ENCODE results near the gene PXN.

DNA sequence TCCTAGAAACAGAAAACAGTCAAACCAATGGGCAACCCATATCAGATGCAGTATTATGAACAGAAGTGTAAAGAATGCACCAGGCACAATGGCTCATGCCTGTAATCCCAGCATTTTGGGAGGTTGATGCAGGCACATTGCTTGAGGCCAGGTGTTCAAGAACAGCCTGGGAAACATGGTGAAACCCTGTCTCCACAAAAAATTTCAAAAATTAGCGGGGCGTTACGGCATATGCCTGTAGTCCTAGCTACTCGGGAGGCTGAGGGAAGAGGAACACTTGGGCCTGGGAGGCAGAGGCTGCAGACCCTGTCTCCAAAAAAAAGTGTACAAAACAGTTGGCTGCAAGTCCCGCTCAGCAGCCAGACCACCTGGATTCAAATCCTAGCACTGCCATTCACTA, 4.9 kb downstream of the PXN start:
- no peak for TF ChIP-seq EZH2 (IDR thresholded peaks at IDR 0.05; ENCODE audit: low read depth, unreplicated experiment)
- TF ChIP-seq JUNB (IDR thresholded peaks at IDR 0.05; ENCODE audit: unreplicated experiment): no peak
- TF ChIP-seq POLR2AphosphoS5 (IDR thresholded peaks at IDR 0.05; ENCODE audit: low read depth): no peak
- TF ChIP-seq, protein P1, sequence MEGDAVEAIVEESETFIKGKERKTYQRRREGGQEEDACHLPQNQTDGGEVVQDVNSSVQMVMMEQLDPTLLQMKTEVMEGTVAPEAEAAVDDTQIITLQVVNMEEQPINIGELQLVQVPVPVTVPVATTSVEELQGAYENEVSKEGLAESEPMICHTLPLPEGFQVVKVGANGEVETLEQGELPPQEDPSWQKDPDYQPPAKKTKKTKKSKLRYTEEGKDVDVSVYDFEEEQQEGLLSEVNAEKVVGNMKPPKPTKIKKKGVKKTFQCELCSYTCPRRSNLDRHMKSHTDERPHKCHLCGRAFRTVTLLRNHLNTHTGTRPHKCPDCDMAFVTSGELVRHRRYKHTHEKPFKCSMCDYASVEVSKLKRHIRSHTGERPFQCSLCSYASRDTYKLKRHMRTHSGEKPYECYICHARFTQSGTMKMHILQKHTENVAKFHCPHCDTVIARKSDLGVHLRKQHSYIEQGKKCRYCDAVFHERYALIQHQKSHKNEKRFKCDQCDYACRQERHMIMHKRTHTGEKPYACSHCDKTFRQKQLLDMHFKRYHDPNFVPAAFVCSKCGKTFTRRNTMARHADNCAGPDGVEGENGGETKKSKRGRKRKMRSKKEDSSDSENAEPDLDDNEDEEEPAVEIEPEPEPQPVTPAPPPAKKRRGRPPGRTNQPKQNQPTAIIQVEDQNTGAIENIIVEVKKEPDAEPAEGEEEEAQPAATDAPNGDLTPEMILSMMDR (conservative IDR thresholded peaks at IDR 0.05; ENCODE audit: low read depth in 2 of 2): no peak
- TF ChIP-seq, protein P2, sequence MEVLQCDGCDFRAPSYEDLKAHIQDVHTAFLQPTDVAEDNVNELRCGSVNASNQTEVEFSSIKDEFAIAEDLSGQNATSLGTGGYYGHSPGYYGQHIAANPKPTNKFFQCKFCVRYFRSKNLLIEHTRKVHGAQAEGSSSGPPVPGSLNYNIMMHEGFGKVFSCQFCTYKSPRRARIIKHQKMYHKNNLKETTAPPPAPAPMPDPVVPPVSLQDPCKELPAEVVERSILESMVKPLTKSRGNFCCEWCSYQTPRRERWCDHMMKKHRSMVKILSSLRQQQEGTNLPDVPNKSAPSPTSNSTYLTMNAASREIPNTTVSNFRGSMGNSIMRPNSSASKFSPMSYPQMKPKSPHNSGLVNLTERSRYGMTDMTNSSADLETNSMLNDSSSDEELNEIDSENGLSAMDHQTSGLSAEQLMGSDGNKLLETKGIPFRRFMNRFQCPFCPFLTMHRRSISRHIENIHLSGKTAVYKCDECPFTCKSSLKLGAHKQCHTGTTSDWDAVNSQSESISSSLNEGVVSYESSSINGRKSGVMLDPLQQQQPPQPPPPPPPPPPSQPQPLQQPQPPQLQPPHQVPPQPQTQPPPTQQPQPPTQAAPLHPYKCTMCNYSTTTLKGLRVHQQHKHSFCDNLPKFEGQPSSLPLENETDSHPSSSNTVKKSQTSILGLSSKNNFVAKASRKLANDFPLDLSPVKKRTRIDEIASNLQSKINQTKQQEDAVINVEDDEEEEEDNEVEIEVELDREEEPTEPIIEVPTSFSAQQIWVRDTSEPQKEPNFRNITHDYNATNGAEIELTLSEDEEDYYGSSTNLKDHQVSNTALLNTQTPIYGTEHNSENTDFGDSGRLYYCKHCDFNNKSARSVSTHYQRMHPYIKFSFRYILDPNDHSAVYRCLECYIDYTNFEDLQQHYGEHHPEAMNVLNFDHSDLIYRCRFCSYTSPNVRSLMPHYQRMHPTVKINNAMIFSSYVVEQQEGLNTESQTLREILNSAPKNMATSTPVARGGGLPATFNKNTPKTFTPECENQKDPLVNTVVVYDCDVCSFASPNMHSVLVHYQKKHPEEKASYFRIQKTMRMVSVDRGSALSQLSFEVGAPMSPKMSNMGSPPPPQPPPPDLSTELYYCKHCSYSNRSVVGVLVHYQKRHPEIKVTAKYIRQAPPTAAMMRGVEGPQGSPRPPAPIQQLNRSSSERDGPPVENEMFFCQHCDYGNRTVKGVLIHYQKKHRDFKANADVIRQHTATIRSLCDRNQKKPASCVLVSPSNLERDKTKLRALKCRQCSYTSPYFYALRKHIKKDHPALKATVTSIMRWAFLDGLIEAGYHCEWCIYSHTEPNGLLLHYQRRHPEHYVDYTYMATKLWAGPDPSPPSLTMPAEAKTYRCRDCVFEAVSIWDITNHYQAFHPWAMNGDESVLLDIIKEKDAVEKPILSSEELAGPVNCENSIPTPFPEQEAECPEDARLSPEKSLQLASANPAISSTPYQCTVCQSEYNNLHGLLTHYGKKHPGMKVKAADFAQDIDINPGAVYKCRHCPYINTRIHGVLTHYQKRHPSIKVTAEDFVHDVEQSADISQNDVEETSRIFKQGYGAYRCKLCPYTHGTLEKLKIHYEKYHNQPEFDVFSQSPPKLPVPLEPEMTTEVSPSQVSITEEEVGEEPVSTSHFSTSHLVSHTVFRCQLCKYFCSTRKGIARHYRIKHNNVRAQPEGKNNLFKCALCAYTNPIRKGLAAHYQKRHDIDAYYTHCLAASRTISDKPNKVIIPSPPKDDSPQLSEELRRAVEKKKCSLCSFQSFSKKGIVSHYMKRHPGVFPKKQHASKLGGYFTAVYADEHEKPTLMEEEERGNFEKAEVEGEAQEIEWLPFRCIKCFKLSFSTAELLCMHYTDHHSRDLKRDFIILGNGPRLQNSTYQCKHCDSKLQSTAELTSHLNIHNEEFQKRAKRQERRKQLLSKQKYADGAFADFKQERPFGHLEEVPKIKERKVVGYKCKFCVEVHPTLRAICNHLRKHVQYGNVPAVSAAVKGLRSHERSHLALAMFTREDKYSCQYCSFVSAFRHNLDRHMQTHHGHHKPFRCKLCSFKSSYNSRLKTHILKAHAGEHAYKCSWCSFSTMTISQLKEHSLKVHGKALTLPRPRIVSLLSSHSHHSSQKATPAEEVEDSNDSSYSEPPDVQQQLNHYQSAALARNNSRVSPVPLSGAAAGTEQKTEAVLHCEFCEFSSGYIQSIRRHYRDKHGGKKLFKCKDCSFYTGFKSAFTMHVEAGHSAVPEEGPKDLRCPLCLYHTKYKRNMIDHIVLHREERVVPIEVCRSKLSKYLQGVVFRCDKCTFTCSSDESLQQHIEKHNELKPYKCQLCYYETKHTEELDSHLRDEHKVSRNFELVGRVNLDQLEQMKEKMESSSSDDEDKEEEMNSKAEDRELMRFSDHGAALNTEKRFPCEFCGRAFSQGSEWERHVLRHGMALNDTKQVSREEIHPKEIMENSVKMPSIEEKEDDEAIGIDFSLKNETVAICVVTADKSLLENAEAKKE (CRISPR knock-in tag; IDR thresholded peaks at IDR 0.05): no peak
- TF ChIP-seq, protein P3, sequence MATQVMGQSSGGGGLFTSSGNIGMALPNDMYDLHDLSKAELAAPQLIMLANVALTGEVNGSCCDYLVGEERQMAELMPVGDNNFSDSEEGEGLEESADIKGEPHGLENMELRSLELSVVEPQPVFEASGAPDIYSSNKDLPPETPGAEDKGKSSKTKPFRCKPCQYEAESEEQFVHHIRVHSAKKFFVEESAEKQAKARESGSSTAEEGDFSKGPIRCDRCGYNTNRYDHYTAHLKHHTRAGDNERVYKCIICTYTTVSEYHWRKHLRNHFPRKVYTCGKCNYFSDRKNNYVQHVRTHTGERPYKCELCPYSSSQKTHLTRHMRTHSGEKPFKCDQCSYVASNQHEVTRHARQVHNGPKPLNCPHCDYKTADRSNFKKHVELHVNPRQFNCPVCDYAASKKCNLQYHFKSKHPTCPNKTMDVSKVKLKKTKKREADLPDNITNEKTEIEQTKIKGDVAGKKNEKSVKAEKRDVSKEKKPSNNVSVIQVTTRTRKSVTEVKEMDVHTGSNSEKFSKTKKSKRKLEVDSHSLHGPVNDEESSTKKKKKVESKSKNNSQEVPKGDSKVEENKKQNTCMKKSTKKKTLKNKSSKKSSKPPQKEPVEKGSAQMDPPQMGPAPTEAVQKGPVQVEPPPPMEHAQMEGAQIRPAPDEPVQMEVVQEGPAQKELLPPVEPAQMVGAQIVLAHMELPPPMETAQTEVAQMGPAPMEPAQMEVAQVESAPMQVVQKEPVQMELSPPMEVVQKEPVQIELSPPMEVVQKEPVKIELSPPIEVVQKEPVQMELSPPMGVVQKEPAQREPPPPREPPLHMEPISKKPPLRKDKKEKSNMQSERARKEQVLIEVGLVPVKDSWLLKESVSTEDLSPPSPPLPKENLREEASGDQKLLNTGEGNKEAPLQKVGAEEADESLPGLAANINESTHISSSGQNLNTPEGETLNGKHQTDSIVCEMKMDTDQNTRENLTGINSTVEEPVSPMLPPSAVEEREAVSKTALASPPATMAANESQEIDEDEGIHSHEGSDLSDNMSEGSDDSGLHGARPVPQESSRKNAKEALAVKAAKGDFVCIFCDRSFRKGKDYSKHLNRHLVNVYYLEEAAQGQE (IDR thresholded peaks at IDR 0.05; ENCODE audit: unreplicated experiment): no peak
- TF ChIP-seq EZH2phosphoT487 (IDR thresholded peaks at IDR 0.05; ENCODE audit: unreplicated experiment): no peak
- TF ChIP-seq CREB1 (CRISPR knock-in tag; IDR thresholded peaks at IDR 0.05; ENCODE audit: low read depth): no peak
- TF ChIP-seq, protein P4, sequence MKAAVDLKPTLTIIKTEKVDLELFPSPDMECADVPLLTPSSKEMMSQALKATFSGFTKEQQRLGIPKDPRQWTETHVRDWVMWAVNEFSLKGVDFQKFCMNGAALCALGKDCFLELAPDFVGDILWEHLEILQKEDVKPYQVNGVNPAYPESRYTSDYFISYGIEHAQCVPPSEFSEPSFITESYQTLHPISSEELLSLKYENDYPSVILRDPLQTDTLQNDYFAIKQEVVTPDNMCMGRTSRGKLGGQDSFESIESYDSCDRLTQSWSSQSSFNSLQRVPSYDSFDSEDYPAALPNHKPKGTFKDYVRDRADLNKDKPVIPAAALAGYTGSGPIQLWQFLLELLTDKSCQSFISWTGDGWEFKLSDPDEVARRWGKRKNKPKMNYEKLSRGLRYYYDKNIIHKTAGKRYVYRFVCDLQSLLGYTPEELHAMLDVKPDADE (IDR thresholded peaks at IDR 0.05): no peak
- no peak for TF ChIP-seq NANOG (IDR thresholded peaks at IDR 0.05; ENCODE audit: borderline replicate concordance)
- TF ChIP-seq STAT1 (IDR thresholded peaks at IDR 0.05; ENCODE audit: unreplicated experiment): no peak

Measured in GM23338 (cell line).